ENCODE measurements around the gene MAPK9.

Gene MAPK9

DNA sequence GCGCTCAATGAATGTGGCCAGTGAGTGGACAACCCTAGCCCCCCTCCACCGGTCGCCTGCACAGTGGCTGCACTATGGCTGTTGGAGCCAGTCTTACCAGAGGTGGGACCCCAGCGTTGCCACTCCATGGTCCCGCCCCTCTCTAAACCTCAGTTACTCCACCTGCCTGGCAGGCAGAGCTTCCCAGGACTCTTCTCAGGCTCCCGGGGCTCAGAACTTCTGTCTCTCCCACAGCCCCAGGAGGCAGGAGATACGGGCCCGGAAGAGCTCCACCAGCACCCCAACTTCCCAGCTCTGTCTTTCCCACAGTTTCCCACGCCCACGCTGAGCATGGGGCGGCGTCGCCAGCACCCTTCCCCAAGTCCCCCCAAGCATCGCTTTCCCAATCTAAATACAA, 83.8 kb downstream of the MAPK9 start:
- no peak overlapping the region for H3K27ac ChIP-seq (ENCODE audit: insufficient read depth, low read length, poor library complexity, severe bottlenecking)
- H3K36me3 ChIP-seq (ENCODE audit: control insufficient read depth, insufficient read depth, low read length): no peaks in the 10 kb centered on the region
- H3K4me1 ChIP-seq (ENCODE audit: control insufficient read depth, insufficient read depth, low read length, poor library complexity, severe bottlenecking): peaks cover 2% of the 10 kb centered on the region
- no peak overlapping the region for H3K4me3 ChIP-seq (ENCODE audit: insufficient read depth, low read depth, low read length, poor library complexity, severe bottlenecking)
- peaks cover 15% of the 10 kb centered on the region for H3K27me3 ChIP-seq (replicated peaks; ENCODE audit: control insufficient read depth, insufficient read depth, low read length, poor library complexity, severe bottlenecking)
- DNase-seq: no peak
- H3K9me3 ChIP-seq (ENCODE audit: control insufficient read depth, low read length): no peaks in the 10 kb centered on the region

DNA sequence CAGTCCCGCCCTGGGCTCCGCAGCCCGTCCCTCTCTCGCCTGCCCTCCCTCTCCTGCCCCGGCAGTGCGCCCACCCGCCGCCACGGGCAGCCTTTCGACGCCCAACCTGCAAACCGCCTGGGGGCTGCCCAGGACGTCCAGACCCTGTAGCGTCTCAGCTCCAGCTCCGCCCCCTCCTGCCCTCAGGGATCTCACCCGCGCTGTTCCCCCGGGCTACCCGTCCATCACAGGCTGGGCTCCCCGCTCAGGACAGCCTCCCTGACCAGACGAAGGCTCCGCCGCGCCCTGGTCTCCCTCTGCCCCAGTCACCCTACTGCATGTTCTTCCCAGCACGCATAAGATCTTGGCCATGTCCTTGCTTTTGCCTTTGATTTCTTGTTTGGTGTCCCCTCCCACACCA, 84.3 kb downstream of the MAPK9 start:
- no peaks in the 10 kb centered on the region for H3K9me3 ChIP-seq (ENCODE audit: control insufficient read depth, low read length)
- H3K27ac ChIP-seq (ENCODE audit: insufficient read depth, low read length, poor library complexity, severe bottlenecking): no peak overlapping the region
- DNase-seq: no peak
- no peak overlapping the region for H3K4me3 ChIP-seq (ENCODE audit: insufficient read depth, low read depth, low read length, poor library complexity, severe bottlenecking)
- H3K36me3 ChIP-seq (ENCODE audit: control insufficient read depth, insufficient read depth, low read length): no peaks in the 10 kb centered on the region
- H3K4me1 ChIP-seq (ENCODE audit: control insufficient read depth, insufficient read depth, low read length, poor library complexity, severe bottlenecking): peaks cover 2% of the 10 kb centered on the region
- H3K27me3 ChIP-seq (replicated peaks; ENCODE audit: control insufficient read depth, insufficient read depth, low read length, poor library complexity, severe bottlenecking): peaks cover 15% of the 10 kb centered on the region

- H3K4me3 ChIP-seq (ENCODE audit: insufficient read depth, low read depth, low read length, poor library complexity, severe bottlenecking): no peak overlapping the region
- H3K4me1 ChIP-seq (ENCODE audit: control insufficient read depth, insufficient read depth, low read length, poor library complexity, severe bottlenecking): peaks cover 2% of the 10 kb centered on the region
- no peak for DNase-seq
- H3K36me3 ChIP-seq (ENCODE audit: control insufficient read depth, insufficient read depth, low read length): no peaks in the 10 kb centered on the region
- H3K27me3 ChIP-seq (replicated peaks; ENCODE audit: control insufficient read depth, insufficient read depth, low read length, poor library complexity, severe bottlenecking): peaks cover 15% of the 10 kb centered on the region
- H3K27ac ChIP-seq (ENCODE audit: insufficient read depth, low read length, poor library complexity, severe bottlenecking): no peak overlapping the region
- no peaks in the 10 kb centered on the region for H3K9me3 ChIP-seq (ENCODE audit: control insufficient read depth, low read length)
Measured at GRCh38 chr5:180206993-180207392, 84.9 kb downstream of the MAPK9 start.

DNA sequence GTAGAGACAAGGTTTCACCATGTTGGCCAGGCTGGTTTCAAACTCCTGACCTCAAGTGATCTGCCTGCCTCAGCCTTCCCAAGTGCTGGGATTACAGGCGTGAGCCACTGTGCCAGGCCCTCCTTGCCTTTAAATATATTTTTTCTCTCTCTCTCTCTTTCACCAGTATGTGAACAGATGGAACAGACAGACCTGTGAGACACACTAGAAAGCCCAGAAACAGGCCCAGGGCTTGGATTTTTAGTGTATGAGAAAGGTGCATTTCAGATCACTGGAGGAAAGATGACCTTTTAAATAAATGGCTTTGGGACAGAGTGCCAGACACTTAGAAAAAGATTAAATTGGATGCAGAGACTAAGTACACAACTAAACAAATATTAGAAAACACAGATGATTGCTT, 86.0 kb downstream of the MAPK9 start:
- peaks cover 2% of the 10 kb centered on the region for H3K4me1 ChIP-seq (ENCODE audit: control insufficient read depth, insufficient read depth, low read length, poor library complexity, severe bottlenecking)
- H3K27me3 ChIP-seq (replicated peaks; ENCODE audit: control insufficient read depth, insufficient read depth, low read length, poor library complexity, severe bottlenecking): peaks cover 15% of the 10 kb centered on the region
- H3K9me3 ChIP-seq (ENCODE audit: control insufficient read depth, low read length): no peaks in the 10 kb centered on the region
- H3K36me3 ChIP-seq (ENCODE audit: control insufficient read depth, insufficient read depth, low read length): no peaks in the 10 kb centered on the region
- no peak for DNase-seq
- H3K4me3 ChIP-seq (ENCODE audit: insufficient read depth, low read depth, low read length, poor library complexity, severe bottlenecking): no peak overlapping the region
- no peak overlapping the region for H3K27ac ChIP-seq (ENCODE audit: insufficient read depth, low read length, poor library complexity, severe bottlenecking)

DNA sequence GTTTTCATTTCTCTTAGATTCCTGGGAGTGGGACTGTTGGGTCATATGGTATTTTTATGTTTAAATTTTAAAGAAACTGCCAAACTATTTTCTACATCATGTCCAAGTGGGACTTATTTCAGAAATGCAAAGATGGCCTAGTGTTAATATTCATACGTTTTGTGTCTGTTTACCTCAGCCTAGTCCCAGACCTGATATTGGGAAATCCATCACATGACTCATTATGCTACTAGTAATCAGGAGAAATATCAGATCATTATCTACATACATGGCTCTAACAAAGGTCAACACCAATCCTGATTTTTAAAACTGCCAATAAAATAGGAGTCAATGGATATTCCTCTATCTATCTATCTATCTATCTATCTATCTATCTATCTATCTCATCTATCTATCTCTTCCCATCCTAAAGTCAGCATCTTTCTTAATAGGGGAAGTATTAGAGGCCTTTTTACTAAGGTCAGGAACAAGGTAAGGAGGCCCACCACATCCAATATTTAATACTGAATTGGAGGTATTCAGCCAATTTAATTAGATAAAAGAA, 87.5 kb downstream of the MAPK9 start:
- no peak for DNase-seq
- no peaks in the 10 kb centered on the region for H3K9me3 ChIP-seq (ENCODE audit: control insufficient read depth, low read length)

DNA sequence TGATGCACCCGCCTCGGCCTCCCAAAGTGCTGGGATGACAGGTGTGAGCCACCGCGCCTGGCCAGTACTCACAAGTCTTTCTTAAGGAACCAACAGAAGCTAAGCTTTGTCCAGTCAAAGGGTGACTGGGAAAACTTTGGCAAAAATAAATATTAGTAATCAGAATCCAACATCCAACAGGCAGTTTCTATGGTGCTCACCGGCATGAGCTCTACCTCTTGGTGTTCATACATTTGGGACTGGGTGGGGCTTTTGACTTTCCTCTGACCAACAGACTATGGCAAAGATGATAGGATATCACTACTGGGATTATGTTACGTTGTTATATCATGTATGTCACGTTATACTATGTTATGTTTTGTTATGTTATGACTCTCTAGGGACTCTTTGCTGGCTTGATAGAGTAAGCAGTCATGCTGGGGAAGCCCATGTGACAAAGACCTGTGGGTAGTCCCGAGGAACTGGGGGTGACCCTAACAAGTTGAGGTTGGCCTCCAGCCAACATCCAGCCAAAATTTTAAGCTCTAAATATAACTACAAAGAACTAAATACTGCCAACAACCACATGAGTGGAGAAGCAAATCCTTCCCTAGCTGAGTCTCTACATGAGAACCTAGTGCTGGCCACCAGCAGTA, 88.8 kb downstream of the MAPK9 start:
- no peaks in the 10 kb centered on the region for H3K36me3 ChIP-seq (ENCODE audit: control insufficient read depth, insufficient read depth, low read length)
- H3K27ac ChIP-seq (ENCODE audit: insufficient read depth, low read length, poor library complexity, severe bottlenecking): no peak overlapping the region
- H3K9me3 ChIP-seq (ENCODE audit: control insufficient read depth, low read length): no peaks in the 10 kb centered on the region
- no peak overlapping the region for H3K4me3 ChIP-seq (ENCODE audit: insufficient read depth, low read depth, low read length, poor library complexity, severe bottlenecking)
- no peaks in the 10 kb centered on the region for H3K4me1 ChIP-seq (ENCODE audit: control insufficient read depth, insufficient read depth, low read length, poor library complexity, severe bottlenecking)
- H3K27me3 ChIP-seq (replicated peaks; ENCODE audit: control insufficient read depth, insufficient read depth, low read length, poor library complexity, severe bottlenecking): peaks cover 9% of the 10 kb centered on the region
- DNase-seq: no peak

More for the DNA sequence above, 87.5 kb downstream of the MAPK9 start:
- Histone ChIP-seq H3K36me3 (ENCODE audit: control insufficient read depth, insufficient read depth, low read length) (no peaks in the 10 kb centered on the region), H3K27me3 (replicated peaks; ENCODE audit: control insufficient read depth, insufficient read depth, low read length, poor library complexity, severe bottlenecking) (peaks cover 15% of the 10 kb centered on the region), H3K27ac (ENCODE audit: insufficient read depth, low read length, poor library complexity, severe bottlenecking) (no peak overlapping the region), H3K4me1 (ENCODE audit: control insufficient read depth, insufficient read depth, low read length, poor library complexity, severe bottlenecking) (peaks cover 2% of the 10 kb centered on the region), H3K4me3 (ENCODE audit: insufficient read depth, low read depth, low read length, poor library complexity, severe bottlenecking) (no peak overlapping the region)

DNA sequence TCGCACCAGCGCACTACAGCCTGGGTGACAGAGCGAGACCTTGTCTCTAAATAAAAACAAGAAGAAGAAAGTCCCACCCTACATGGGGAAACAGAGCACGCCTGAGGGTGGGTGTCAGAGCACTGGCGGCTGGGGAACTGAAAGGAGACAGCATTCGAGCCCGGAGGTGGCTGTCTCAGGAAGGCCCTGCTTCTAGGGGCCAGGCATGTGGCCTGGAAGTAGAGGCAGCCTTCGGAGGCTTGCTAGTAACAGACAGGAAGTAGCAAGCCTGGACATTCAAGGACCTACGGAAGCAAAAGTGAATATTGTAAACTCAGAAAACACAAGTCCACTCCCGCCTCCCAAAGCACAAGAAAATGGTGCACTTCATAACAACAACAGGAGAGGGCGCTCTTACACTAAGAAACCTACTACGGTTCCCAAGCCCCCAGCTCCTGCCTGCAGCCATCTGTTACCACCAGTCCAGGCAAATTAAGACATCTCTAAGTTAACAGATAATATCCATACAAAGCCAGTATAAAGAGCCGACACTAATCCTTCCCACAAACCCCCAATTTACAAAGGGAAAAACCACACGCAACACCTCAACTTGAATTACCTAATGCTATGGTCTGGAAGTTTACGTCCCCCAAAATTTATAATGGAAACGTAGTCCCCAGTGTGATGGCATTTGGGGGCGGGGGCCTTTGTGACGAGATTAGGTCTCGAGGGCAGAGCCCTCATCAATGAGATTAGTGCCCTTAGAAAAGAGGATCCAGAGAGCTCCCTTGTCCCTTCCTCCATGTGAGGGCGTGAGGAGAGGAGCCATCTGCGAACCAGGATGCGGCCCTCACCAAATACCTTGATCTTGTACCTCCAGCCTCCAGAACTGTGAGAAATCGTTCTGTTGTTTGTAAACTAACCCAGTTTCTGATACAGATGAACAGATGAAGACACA, 90.6 kb downstream of the MAPK9 start:
- H3K27me3 ChIP-seq (replicated peaks; ENCODE audit: control insufficient read depth, insufficient read depth, low read length, poor library complexity, severe bottlenecking): no peaks in the 10 kb centered on the region
- H3K27ac ChIP-seq (ENCODE audit: insufficient read depth, low read length, poor library complexity, severe bottlenecking): no peak overlapping the region
- H3K9me3 ChIP-seq (ENCODE audit: control insufficient read depth, low read length): no peaks in the 10 kb centered on the region
- H3K4me1 ChIP-seq (ENCODE audit: control insufficient read depth, insufficient read depth, low read length, poor library complexity, severe bottlenecking): no peaks in the 10 kb centered on the region
- no peak for DNase-seq
- no peak overlapping the region for H3K4me3 ChIP-seq (ENCODE audit: insufficient read depth, low read depth, low read length, poor library complexity, severe bottlenecking)
- H3K36me3 ChIP-seq (ENCODE audit: control insufficient read depth, insufficient read depth, low read length): no peaks in the 10 kb centered on the region

DNA sequence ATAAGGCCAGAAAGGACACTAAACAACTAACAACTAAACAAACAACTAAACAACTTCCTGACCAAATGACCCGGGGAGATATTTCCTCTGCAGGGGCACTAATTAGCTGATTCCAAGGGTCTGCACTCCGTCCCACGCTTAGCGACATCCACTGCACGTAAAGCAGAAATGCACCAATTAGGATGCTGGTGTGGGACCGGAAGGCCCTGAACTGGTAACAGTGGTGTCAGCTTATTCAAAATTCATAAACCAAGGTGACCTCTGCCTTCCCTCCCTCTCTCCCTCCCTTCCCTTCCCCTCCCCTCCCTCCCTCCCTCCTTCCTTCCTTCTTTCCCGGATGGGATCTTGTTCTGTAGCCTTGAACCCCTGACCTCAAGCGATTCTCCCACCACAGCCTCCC, 92.5 kb downstream of the MAPK9 start:
- no peak for DNase-seq
- no peaks in the 10 kb centered on the region for H3K36me3 ChIP-seq (ENCODE audit: control insufficient read depth, insufficient read depth, low read length)
- H3K27me3 ChIP-seq (replicated peaks; ENCODE audit: control insufficient read depth, insufficient read depth, low read length, poor library complexity, severe bottlenecking): no peaks in the 10 kb centered on the region
- H3K27ac ChIP-seq (ENCODE audit: insufficient read depth, low read length, poor library complexity, severe bottlenecking): no peak overlapping the region
- H3K9me3 ChIP-seq (ENCODE audit: control insufficient read depth, low read length): no peaks in the 10 kb centered on the region
- no peaks in the 10 kb centered on the region for H3K4me1 ChIP-seq (ENCODE audit: control insufficient read depth, insufficient read depth, low read length, poor library complexity, severe bottlenecking)
- no peak overlapping the region for H3K4me3 ChIP-seq (ENCODE audit: insufficient read depth, low read depth, low read length, poor library complexity, severe bottlenecking)

DNA sequence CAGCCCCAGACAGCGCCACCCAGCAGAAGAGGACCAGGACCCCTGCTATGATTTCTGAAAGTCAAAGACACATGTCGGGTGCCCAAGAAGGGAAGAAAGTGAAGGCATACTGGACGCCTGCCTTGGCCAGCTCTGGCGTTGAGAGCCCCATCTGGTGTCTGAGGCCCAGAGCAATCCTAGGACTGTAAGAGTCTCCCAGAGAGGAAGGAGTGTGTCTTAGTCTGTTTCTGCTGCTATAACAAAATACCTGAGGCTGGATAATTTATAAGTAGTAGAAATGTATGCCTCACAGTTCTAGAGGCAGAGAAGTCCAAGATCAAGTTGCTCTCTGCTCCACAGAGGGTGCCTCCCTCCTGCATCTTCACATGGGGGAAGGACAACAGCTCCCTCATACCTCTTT, 93.7 kb downstream of the MAPK9 start:
- H3K4me1 ChIP-seq (ENCODE audit: control insufficient read depth, insufficient read depth, low read length, poor library complexity, severe bottlenecking): no peaks in the 10 kb centered on the region

More for the DNA sequence above, 93.7 kb downstream of the MAPK9 start:
- Histone ChIP-seq H3K36me3 (ENCODE audit: control insufficient read depth, insufficient read depth, low read length) (no peaks in the 10 kb centered on the region), H3K9me3 (ENCODE audit: control insufficient read depth, low read length) (no peaks in the 10 kb centered on the region), H3K27me3 (replicated peaks; ENCODE audit: control insufficient read depth, insufficient read depth, low read length, poor library complexity, severe bottlenecking) (no peaks in the 10 kb centered on the region), H3K4me3 (ENCODE audit: insufficient read depth, low read depth, low read length, poor library complexity, severe bottlenecking) (no peak overlapping the region), H3K27ac (ENCODE audit: insufficient read depth, low read length, poor library complexity, severe bottlenecking) (no peak overlapping the region)
- no peak for DNase-seq
